Measurements from ENCODE around the gene SIX2. TPM values are rescaled to one million over a fixed set of nuclear protein-coding genes. Genes with fewer than 3 reads are reported as not detected.
"Not testable (repeated sequence)": the region's sequence is repeated elsewhere in the genome, so short reads cannot be mapped to it uniquely, and the experiment has no call there.

SIX2 gene
- total RNA-seq, 1 donor from 2014 or later: 22.2 TPM

DNA sequence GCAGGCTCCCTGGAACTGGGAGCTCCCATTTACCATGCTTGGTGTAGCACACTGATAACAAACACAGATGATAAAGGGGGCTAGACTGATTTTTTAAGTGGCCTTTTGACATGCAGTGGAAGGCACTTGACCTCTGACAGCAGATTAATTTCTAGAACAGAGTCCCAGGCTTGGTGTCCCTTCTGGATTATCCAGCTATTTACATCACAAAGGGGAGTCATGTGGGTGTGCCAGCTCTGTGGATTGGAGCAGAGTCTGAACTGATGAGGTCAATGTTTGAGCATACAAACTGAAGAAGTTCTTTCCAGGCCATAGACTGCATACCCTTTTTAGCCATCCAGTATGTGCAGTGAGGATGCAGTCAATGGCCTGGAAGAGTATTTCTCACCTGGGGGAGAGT lies 31.5 kb upstream of the SIX2 start:
- Histone ChIP-seq H3K36me3 (no peaks in the 10 kb centered on the region), H3K27ac (no peak overlapping the region), H3K4me1 (no peaks in the 10 kb centered on the region), H3K9me3 (no peaks in the 10 kb centered on the region), H3K4me3 (no peak overlapping the region), H3K27me3 (no peaks in the 10 kb centered on the region)
- no peak for DNase-seq (ENCODE audit: low spot score in 2 of 2)
- TF ChIP-seq, protein P1, sequence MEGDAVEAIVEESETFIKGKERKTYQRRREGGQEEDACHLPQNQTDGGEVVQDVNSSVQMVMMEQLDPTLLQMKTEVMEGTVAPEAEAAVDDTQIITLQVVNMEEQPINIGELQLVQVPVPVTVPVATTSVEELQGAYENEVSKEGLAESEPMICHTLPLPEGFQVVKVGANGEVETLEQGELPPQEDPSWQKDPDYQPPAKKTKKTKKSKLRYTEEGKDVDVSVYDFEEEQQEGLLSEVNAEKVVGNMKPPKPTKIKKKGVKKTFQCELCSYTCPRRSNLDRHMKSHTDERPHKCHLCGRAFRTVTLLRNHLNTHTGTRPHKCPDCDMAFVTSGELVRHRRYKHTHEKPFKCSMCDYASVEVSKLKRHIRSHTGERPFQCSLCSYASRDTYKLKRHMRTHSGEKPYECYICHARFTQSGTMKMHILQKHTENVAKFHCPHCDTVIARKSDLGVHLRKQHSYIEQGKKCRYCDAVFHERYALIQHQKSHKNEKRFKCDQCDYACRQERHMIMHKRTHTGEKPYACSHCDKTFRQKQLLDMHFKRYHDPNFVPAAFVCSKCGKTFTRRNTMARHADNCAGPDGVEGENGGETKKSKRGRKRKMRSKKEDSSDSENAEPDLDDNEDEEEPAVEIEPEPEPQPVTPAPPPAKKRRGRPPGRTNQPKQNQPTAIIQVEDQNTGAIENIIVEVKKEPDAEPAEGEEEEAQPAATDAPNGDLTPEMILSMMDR (IDR thresholded peaks at IDR 0.05): no peak
- intact Hi-C loops (cut with DNase I): no loop called here

DNA sequence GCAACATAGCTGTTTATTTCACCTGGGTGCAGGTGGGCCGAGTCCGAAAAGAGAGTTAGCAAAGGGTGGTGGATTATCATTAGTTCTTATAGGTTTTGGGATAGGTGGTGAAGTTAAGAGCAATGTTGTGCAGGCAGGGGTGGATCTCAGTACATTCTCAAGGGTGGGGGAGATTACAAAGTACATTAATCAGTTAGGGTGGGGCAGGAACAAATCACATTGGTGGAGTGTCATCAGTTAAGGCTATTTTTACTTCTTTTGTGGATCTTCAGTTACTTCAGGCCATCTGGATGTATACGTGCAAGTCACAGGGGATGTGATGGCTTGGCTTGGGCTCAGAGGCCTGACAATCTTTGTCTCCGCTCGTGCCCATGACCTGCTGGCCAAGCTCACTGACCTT lies 30.6 kb upstream of the SIX2 start:
- H3K27ac ChIP-seq; H3K9me3 ChIP-seq; H3K4me1 ChIP-seq; H3K36me3 ChIP-seq; DNase-seq (ENCODE audit: low spot score in 2 of 2); H3K4me3 ChIP-seq; intact Hi-C loops (cut with DNase I); H3K27me3 ChIP-seq: not testable (repeated sequence)

DNA sequence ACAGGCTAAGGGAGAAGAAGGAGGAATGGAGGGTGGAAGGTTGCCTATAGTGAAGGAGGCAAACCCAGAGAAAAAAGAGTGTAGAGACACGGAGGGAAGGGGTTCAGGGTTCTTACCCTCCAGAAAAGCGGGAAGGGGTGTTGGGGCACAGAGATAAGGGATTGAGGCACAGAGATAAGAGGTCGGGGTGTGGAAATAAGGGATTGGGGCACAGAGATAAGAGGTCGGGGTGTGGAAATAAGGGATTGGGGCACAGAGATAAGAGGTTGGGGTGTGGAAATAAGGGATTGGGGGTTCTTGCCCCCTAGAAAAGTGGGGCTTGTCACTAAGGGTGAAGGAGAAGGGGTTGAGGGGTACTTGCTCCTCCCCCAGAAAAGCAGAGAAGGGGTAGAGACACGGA lies 29.6 kb upstream of the SIX2 start:
- H3K27me3 ChIP-seq; H3K9me3 ChIP-seq; DNase-seq (ENCODE audit: low spot score in 2 of 2); H3K36me3 ChIP-seq; H3K4me3 ChIP-seq; intact Hi-C loops (cut with DNase I); H3K27ac ChIP-seq; H3K4me1 ChIP-seq: not testable (repeated sequence)

DNA sequence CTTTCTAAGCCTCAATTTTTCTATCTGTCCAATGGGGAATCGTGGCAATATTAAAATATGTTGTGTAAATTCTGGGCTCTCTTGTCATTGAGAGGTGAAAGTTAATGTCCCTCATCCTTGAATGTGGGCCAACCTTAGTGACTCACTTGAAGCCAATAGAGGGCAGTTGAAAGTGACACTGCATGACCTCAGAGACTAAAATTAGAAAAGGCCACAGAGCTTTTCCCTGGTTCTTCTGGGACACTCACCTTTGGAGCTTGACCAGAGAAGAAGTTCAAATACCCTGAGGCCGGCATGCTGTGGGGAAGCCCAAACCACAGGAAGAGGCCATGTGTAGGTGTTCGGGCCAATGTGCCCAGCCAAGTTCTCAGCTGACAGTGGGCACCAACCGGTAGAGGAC lies 24.1 kb upstream of the SIX2 start:
- TF ChIP-seq, protein P1 (IDR thresholded peaks at IDR 0.05): no peak
- intact Hi-C loops (cut with DNase I): no loop called here
- Histone ChIP-seq H3K9me3 (no peaks in the 10 kb centered on the region), H3K36me3 (no peaks in the 10 kb centered on the region), H3K27ac (no peak overlapping the region), H3K4me1 (no peaks in the 10 kb centered on the region), H3K27me3 (no peaks in the 10 kb centered on the region), H3K4me3 (no peak overlapping the region)
- no peak for DNase-seq (ENCODE audit: low spot score in 2 of 2)

DNA sequence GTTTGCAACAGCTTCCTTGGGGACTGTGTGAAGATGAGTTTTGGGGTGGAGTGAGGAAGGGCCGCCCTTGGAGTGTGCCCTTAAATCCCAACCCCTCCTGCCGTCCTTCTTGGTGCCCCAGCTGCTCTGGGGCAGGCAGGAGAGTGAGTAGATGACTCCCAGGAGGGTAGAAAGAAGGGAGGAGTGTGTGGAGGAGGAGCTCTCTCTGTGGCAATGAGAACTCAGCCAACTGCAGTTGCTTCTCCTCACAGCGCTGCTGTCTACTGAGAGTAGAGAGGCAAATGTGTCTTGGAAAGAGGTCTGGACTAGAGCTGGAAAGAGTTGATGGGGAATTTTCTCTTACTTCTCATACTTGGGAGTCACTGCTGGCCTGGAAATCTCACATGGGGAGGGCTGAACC lies 21.8 kb upstream of the SIX2 start:
- no peaks in the 10 kb centered on the region for H3K9me3 ChIP-seq
- H3K4me1 ChIP-seq: no peaks in the 10 kb centered on the region
- intact Hi-C loops (cut with DNase I): no loop called here
- no peak overlapping the region for H3K27ac ChIP-seq
- DNase-seq (ENCODE audit: low spot score in 2 of 2): no peak
- H3K27me3 ChIP-seq: no peaks in the 10 kb centered on the region
- H3K36me3 ChIP-seq: no peaks in the 10 kb centered on the region
- no peak overlapping the region for H3K4me3 ChIP-seq
- TF ChIP-seq, protein P1 (IDR thresholded peaks at IDR 0.05): no peak

DNA sequence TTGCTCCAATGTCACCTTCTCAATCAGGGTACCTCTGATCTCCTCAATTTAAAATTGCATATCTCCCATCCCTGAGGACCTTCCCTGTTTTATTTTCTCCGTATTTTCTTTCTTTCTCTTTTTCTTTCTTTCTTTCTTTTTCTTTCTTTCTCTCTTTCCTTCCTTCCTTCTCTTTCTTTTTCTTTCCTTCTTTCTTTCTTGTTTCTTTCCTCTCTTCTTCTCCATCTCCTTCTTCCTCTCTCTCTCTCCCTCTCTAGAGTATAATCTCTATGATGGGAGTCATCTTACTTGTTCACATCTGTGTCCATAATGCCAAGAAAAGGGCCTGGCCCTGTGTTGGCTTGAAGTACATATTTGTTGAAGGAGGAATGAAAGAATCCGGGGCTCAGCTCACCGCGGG lies 21.3 kb upstream of the SIX2 start:
- intact Hi-C loops (cut with DNase I): no loop called here
- Histone ChIP-seq H3K27me3 (no peaks in the 10 kb centered on the region), H3K4me1 (no peaks in the 10 kb centered on the region), H3K27ac (no peak overlapping the region), H3K36me3 (no peaks in the 10 kb centered on the region), H3K9me3 (no peaks in the 10 kb centered on the region), H3K4me3 (no peak overlapping the region)
- DNase-seq (ENCODE audit: low spot score in 2 of 2): no peak
- TF ChIP-seq, protein P1 (IDR thresholded peaks at IDR 0.05): no peak

DNA sequence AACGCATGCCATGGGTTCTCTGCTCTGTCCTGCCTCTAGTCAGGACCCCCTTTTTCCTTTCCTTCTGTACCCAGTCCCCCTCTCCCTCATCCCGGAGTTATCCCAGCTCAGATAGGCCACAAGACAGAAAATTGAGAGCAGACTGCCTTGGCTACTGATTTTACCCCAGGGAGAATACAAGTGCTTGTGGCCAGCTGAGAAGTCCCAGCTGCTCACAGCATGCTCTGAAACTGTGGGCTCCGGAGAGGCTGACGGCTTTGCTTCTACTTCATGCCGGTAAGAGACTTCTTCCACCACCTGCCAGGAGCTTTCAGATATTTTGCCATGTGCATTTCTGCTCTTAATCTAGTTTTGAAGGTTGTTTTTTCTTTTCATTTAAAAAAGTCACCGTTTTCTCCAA lies 20.0 kb upstream of the SIX2 start:
- no peak for DNase-seq (ENCODE audit: low spot score in 2 of 2)
- no peaks in the 10 kb centered on the region for H3K9me3 ChIP-seq
- TF ChIP-seq, protein P1 (IDR thresholded peaks at IDR 0.05): no peak
- H3K36me3 ChIP-seq: no peaks in the 10 kb centered on the region
- H3K27ac ChIP-seq: no peak overlapping the region
- no peak overlapping the region for H3K4me3 ChIP-seq
- peaks cover 0 to 4% of the 10 kb centered on the region in 2 donors for H3K4me1 ChIP-seq
- no peaks in the 10 kb centered on the region for H3K27me3 ChIP-seq
- intact Hi-C loops (cut with DNase I): loop anchor here (5.0 to 10.0 kb wide), 2 partner anchors 143 to 1826 kb away; no protein-coding TSS in a partner anchor
